Loucy (cell line): ENCODE results near the gene NAIF1.

Source experiments
- H2AFZ ChIP-seq: fragments of 200-600 bp; sonication (generic); 2 replicates; pipeline ENCODE4 v1.6.0; 2016; ENCODE audit warnings: antibody characterized with exemption, mild to moderate bottlenecking, low read length, moderate library complexity
- H3F3A ChIP-seq: fragments of 200-600 bp; 2 replicates; pipeline ENCODE4 v1.6.0; 2016; ENCODE audit warnings: antibody characterized with exemption, low read depth, mild to moderate bottlenecking
- H3K27me3 ChIP-seq: fragments of 200-600 bp; sonication (generic); 2 replicates; pipeline ENCODE4 v1.6.1; 2014; ENCODE audit warnings: low read length, mild to moderate bottlenecking; ENCODE audit not compliant: insufficient read depth, poor library complexity, severe bottlenecking
- H3K36me3 ChIP-seq: fragments of 200-600 bp; sonication (generic); 2 replicates; pipeline ENCODE4 v1.6.1; 2016; ENCODE audit warnings: low read length; ENCODE audit not compliant: insufficient read depth
- H3K4me1 ChIP-seq: fragments of 200-600 bp; sonication (generic); 2 replicates; pipeline ENCODE4 v1.5.1; 2014; ENCODE audit warnings: low read length, mild to moderate bottlenecking; ENCODE audit not compliant: insufficient read depth, poor library complexity, severe bottlenecking
- H3K4me2 ChIP-seq: fragments of 200-600 bp; sonication (generic); 2 replicates; pipeline ENCODE4 v1.6.0; 2014; ENCODE audit warnings: antibody characterized with exemption, low read length, low read depth, mild to moderate bottlenecking; ENCODE audit not compliant: poor library complexity, severe bottlenecking
- H3K4me3 ChIP-seq: fragments of 200-600 bp; sonication (generic); 2 replicates; pipeline ENCODE4 v1.5.1; 2014; ENCODE audit warnings: low read length, mild to moderate bottlenecking, mixed read lengths; ENCODE audit not compliant: poor library complexity, severe bottlenecking
- H3K79me2 ChIP-seq: fragments of 200-600 bp; sonication (generic); 2 replicates; pipeline ENCODE4 v1.6.1; 2014; ENCODE audit warnings: low read length; ENCODE audit not compliant: insufficient read depth
- H3K9ac ChIP-seq: fragments of 200-600 bp; sonication (generic); 2 replicates; pipeline ENCODE4 v1.6.0; 2014; ENCODE audit warnings: mild to moderate bottlenecking, low read depth, low read length, moderate library complexity; ENCODE audit not compliant: poor library complexity, severe bottlenecking
- H3K9me2 ChIP-seq: fragments of 200-600 bp; sonication (generic); replicated peaks from 2 replicates; pipeline ENCODE4 v1.6.1; 2016; ENCODE audit warnings: low read depth, low read length, mixed read lengths
- H3K9me3 ChIP-seq: fragments of 200-600 bp; sonication (generic); 2 replicates; pipeline ENCODE4 v1.6.1; 2014; ENCODE audit warnings: mild to moderate bottlenecking, antibody characterized with exemption, low read length, low read depth; ENCODE audit not compliant: insufficient read depth
- H4K20me1 ChIP-seq: fragments of 200-600 bp; sonication (generic); 2 replicates; pipeline ENCODE4 v1.6.0; 2014; ENCODE audit warnings: antibody characterized with exemption, low read length, mild to moderate bottlenecking; ENCODE audit not compliant: insufficient read depth, poor library complexity, severe bottlenecking
- CTCF ChIP-seq: fragments of 200-600 bp; sonication (generic); conservative IDR thresholded peaks from 2 replicates; pipeline ENCODE4 v1.5.1; 2014; ENCODE audit warnings: mild to moderate bottlenecking, antibody characterized with exemption, low read length
- EZH2phosphoT487 ChIP-seq: fragments of 200-600 bp; IDR thresholded peaks from 2 replicates; pipeline ENCODE4 v1.6.1; 2018; ENCODE audit warnings: antibody characterized with exemption, mild to moderate bottlenecking, moderate library complexity, borderline replicate concordance

Gene NAIF1

GRCh38 chr9:128061275-128061960 is 5.7 kb downstream of the NAIF1 start:
- no peaks in the 10 kb centered on the region for H3K9me2 ChIP-seq
- no peak overlapping the region for H2AFZ ChIP-seq
- H3K4me2 ChIP-seq, result peak overlapping the region; percentile 56
- no peaks in the 10 kb centered on the region; the same call in 1 of the 2 replicates for H3K36me3 ChIP-seq
- H3K9ac ChIP-seq, result no peak overlapping the region
- H3K79me2 ChIP-seq, result peaks cover 22% of the 10 kb centered on the region
- H4K20me1 ChIP-seq, result no peaks in the 10 kb centered on the region
- peaks cover 37% of the 10 kb centered on the region for H3K4me1 ChIP-seq
- H3K9me3 ChIP-seq, result no peaks in the 10 kb centered on the region
- TF ChIP-seq CTCF (no peak), EZH2phosphoT487 (no peak)
- peak overlapping the region; percentile 38 for H3K4me3 ChIP-seq
- H3F3A ChIP-seq, result no peaks in the 10 kb centered on the region
- H3K27me3 ChIP-seq, result no peaks in the 10 kb centered on the region

GRCh38 chr9:128059365-128059983 is 7.6 kb downstream of the NAIF1 start:
- H3K4me1 ChIP-seq, result peaks cover 35% of the 10 kb centered on the region

GRCh38 chr9:128057724-128058409 is 9.3 kb downstream of the NAIF1 start:
- H3K9me3 ChIP-seq, result no peaks in the 10 kb centered on the region
- H2AFZ ChIP-seq, result no peak overlapping the region
- no peak overlapping the region for H3K4me2 ChIP-seq
- H3K4me3 ChIP-seq, result no peak overlapping the region
- no peaks in the 10 kb centered on the region for H3F3A ChIP-seq
- H3K9me2 ChIP-seq, result no peaks in the 10 kb centered on the region
- H3K9ac ChIP-seq, result no peak overlapping the region
- peaks cover 28% of the 10 kb centered on the region for H3K4me1 ChIP-seq
- H3K36me3 ChIP-seq, result no peaks in the 10 kb centered on the region
- H4K20me1 ChIP-seq, result no peaks in the 10 kb centered on the region
- TF ChIP-seq CTCF (no peak), EZH2phosphoT487 (no peak)
- no peaks in the 10 kb centered on the region for H3K79me2 ChIP-seq
- no peaks in the 10 kb centered on the region for H3K27me3 ChIP-seq

More at GRCh38 chr9:128059365-128059983, 7.6 kb downstream of the NAIF1 start:
- no peak overlapping the region for H3K9ac ChIP-seq
- no peak overlapping the region for H3K4me2 ChIP-seq
- H3K36me3 ChIP-seq, result no peaks in the 10 kb centered on the region; the same call in 1 of the 2 replicates
- H3K4me3 ChIP-seq, result no peak overlapping the region
- H3K79me2 ChIP-seq, result peaks cover 3% of the 10 kb centered on the region; the same call in 1 of the 2 replicates
- no peaks in the 10 kb centered on the region for H4K20me1 ChIP-seq
- H3K9me3 ChIP-seq, result no peaks in the 10 kb centered on the region
- no peaks in the 10 kb centered on the region for H3F3A ChIP-seq
- H3K9me2 ChIP-seq, result no peaks in the 10 kb centered on the region
- H2AFZ ChIP-seq, result no peak overlapping the region
- H3K27me3 ChIP-seq, result no peaks in the 10 kb centered on the region
- TF ChIP-seq EZH2phosphoT487, result no peak
- TF ChIP-seq CTCF, result no peak
